ENCODE measurements around the gene ZBTB20.

ZBTB20 gene

DNA sequence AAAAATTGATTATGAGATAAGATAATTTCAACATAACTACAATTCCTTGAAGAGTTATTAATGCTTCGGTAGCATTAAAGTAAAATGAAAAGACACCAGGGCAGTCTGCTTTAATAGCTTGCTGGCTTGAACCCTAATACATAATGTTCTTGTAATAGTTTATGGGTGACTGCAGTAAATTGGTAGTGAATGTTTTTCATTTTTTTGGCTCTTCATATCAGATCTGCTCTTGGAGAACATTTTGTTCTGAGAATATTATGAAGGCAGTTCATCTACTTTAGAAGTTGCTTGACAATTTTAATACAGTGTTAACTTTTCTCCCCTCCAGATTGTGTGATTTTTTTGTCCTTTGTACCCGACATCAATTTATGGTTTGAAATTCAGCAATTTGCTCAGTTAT, 128.4 kb downstream of the ZBTB20 start:
- no peak for DNase-seq

DNA sequence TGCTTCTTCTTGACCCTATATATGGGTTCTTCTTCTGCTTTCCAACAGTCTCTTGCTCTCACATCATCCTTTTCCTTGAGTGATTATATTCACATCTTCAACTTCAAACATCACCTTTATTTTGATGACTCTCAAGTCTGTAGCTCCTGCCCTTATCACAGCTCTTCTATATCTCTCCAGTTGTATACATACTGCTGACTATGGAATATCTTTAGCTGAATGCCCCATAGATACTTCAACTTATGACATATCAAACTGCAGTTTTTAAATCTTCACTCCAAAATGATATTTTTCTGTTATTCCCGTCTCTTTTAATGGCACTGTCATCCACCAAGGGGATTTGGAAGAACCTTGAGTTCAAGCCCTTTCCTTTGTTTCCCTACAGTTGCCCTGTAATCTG, 139.1 kb downstream of the ZBTB20 start:
- no peak for DNase-seq

DNA sequence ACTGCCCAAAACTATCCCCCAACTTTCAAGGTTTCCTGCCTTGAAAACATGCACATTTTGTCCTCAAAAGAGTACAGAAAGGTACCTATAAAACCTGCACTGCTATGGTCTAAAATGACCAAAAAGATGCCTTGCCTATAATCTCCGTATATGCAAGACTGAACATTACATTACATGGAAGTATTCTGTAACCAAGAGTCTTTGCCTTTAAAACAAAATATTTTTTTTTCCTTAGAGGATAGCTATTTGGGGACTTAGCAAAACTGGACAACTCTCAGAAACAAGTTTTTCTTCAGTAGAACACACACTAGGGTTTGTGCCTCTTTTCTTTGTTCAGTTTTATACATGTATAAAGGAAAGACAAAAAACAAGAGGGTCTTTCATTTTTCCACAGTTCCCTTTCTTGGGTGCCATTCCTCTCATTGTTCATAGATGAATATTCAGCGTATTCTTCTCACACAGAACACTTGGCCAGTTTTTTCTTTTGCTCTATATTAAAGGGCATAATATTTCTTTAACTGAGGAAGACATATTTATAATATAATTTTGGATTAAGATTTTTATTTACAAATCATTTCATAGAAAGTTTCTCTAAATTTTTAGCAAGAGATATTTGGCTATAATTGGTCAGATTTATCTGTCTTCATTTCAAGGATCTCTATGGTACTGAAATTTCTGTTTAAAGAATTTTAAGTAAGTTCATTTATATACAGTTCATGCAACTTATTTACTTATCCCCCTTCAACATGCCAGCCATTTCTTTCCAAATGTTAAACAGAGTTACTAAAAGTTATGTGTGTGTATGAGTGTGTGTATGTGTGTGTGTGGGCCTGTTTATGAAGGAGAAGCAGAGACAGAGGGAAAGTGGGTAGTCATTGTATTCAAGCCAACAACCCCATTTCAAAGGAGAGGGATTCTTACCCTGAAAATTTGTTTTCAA, 142.6 kb downstream of the ZBTB20 start:
- DNase-seq: no peak

DNA sequence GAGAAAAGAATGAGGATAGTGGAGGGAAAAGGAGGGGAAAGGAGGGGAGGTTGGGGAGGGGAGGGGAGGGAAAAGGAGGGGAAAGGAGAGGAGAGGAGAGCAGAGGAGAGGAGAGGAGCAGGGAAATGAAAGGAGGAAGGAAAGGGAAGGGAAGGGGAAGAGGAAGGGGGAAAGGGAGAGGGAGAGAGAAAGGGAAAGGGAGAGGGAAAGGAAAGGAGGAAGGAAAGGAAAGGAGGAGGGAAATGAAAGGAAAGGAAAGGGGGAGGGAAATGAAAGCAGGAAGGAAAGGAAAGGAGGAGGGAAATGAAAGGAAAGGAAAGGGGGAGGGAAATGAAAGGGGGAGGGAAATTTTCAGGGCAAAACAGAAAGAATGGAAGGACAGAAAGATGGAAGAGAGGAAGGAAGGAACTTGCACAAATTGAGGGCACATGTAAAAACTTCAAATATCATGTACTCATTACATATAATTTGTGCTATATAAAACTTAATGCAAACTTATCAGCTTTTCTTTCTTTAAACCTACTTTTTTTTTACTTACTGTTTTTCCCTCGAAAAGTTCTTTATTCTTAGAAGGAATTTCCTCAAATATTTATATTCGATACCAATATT, 148.0 kb downstream of the ZBTB20 start:
- DNase-seq: no peak

DNA sequence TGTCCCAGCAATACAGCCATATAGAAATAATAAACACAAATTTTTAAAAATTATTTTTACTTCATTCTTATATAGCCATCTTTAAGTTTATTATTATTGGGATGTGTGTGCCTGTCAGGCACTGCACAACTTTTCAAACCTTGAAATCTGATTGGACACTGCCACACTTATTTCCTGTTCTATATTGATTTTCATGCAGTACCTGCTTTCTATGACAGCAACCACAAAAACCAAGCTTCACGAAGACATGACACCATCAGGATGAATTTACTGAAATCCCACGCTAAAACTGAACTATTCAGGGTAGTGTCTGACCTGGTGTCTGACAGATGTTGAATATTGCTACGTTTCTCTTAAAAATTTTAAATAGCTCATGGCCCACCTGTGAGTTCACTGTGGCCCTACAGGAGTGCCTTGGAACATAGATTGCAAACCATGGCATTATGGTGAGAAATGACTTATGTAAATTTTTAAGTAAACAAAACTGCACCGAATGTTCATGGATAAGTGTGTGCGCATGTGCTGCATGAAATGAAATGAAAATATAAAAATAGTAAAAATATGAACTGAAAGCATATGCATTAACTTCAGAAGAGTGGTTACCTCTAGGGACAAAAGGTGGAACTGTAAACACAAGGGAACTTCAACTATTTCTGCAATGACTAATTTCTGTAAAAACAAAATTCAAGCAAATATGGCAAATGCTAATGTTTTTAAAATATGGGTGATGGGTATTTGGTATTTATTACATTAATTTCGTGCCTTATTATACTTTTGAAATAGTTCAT, 152.3 kb downstream of the ZBTB20 start:
- no peak for DNase-seq

DNA sequence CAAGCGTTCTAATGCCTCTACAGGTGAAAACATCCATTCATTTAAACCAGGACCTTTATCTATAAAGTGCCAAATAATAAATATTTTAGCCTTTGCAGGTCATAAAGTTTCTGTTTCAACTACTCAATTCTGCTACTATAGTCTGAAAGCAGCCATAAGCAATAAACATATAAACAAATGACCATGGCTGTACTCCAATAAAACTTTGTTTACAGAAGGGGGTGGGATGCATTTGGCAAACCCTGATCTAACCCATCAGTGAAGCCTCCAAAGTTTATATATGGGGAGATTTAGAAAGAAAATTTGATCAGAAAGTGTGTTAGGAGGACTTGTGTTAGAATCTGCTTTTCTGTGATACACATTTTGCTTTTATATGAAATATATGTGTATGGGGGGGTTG, 161.3 kb downstream of the ZBTB20 start:
- no peak for DNase-seq

DNA sequence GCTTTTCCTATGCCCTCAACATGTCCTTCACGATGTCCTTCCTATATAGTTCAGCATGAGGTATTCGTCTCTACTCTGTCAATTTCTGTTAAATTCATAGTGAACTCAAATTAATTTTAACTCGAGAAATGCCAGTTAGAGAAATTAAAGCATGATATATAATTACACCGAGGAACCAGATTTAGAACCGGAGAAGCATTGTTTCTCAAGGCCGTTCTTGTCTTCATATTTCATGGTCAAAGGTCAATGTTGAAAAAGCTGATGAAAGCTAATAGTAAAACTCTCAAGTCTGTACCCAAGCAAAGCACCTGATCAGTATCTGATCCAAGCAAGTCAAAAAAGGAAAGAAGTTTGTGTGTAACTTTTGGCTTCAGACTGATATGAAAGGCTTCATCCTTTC, 163.8 kb downstream of the ZBTB20 start:
- no peak for DNase-seq

DNA sequence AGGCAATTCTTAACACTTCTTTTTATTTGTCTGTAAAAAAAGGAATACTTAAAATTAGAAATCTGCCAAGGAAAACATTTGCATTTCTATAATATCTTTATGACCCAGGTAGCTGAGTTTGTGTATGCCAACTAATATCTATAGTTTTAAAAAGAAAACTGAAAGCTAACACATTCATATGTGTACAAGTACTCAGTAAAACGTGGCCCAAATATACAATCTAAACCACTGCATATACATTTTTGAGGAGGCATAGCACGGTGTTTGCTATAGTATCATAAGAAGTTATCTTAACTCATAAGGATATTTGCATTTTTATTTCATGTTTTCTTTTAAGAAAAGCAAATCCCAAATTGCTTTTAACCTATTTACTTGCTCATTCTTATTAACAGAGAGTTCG, 172.7 kb downstream of the ZBTB20 start:
- no peak for DNase-seq

DNA sequence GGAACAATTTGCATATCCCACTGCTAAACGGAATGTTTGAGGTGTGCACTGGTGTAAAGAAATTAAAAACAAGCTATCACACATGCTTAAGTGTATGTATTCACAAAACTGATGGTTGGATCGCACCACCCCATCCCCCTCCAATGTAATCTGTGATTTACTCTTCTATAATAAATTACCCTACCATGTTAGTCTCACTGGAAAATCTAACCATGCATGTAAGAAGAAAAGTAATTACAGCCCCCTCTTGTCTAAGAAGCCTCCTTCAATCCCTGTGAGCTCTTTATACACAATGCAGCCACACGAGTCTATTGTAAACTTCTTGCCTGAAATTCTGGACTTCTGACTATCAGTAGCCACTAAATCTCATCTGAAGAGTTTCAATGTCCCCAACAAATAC, 173.6 kb downstream of the ZBTB20 start:
- no peak for DNase-seq

DNA sequence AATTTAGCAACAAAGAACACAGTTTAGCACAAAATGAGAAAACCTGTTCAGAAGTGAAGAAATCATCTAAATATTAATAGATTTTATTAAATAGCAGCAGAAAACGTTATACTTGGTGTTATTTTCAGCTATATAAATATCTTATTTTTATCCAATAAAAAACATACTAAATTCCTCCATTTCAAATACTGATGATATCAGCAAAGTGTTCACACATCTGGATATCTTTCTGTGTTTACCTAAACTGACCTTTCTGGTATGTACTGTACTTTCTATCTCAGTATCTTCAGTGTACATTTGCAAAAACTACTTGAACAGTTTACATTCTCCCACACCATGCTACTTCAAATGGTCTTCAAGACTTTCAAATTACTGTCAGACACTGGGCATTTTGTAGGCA, 179.9 kb downstream of the ZBTB20 start:
- no peak for DNase-seq

DNA sequence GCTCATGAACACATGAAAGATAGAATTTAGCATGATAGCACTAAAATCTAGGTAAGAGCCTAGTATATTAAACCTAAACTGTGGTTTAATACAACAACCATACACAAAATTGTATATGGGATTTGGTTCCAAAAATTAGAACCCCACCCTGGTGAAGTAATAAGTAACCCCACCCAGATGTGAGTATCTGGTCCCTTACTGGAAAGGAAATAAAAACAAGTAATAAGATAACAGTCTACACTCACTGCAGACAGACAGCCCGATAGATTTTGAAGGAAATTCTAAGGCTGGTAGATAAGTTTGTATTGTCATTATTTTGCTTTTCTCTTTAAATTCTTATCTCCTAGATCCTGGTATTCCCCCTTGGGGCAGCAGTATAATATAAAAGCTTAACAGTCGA, 184.9 kb downstream of the ZBTB20 start:
- no peak for DNase-seq

DNA sequence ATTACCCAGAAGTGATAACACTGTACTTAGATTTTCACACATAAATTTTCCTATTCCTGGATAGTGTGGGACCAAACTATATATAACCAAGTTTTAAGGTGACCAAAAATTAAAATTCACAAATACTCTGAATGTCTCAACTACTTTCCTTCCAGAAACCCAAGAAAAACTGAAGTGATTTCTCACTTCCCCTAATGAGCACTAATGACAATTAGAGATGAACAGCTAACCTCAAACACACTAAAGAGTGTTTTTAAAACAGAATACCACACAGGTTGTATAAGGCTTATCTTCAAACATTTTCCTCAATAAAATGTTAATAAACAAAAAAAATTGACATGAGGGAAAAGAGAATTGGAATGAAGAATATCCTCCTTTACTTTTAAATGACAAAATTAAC, 188.2 kb downstream of the ZBTB20 start:
- no peak for DNase-seq

DNA sequence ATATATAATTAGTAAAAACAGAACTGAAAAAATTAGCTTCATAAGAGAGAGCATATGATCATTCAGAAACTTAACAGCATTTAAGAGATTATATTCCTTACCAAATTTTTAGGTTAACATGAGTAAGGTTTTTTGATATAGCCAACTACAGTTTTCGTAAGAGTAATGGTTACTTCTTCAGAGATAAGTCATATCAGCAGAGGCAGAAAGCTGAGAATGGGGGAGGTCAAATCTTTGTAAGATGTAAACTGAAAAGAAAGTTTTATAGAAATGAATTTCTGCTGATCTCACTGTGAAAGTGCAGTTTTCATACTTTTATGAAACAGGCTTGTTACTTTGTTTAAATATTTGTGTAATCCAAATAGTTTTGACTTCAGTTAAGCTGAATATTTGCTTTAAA, 193.3 kb downstream of the ZBTB20 start:
- DNase-seq: no peak

DNA sequence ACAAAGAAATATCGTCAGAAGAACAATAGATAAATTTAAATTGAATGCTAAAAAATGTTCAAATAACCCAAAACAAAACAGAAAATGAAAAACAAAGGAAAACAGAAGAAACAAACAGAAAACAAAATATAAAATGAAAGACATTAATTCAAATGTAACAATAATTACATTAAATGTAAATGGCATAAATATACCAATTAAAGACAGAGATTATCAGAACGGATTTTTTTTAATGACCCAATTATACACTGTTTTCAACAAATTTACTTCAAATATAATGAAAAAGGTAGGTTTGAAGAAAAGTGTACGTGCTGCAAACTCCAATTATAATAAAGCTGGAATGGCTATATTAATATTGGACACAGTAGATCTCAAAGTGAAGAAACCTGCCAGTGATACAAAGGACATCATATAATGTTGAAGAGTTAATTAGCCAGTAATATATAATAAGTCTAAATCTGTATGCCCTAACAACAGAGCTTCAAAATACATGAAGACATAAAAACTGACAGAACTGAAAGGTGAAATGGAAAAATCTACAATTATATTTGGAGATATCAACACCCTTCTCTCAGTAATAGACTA, 193.8 kb downstream of the ZBTB20 start:
- DNase-seq: no peak

DNA sequence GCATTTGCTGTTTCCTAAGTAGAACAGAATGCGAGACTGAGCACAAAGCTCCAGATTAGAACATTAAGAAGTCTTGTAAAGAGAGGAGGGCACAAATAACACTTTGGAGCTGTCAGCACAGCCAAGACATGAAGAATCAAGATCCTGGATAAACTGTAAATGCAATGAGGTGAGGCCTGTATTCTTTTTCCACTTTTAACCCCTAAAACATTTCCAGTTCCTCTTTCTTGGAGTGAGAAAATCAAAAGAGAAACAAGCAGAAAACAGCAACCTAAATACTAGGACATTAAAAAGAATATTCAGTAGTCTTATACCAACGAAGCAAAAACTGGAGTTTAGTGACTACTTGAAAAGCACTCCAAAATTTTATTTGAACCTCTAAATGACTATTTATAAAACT, 204.3 kb downstream of the ZBTB20 start:
- no peak for DNase-seq

DNA sequence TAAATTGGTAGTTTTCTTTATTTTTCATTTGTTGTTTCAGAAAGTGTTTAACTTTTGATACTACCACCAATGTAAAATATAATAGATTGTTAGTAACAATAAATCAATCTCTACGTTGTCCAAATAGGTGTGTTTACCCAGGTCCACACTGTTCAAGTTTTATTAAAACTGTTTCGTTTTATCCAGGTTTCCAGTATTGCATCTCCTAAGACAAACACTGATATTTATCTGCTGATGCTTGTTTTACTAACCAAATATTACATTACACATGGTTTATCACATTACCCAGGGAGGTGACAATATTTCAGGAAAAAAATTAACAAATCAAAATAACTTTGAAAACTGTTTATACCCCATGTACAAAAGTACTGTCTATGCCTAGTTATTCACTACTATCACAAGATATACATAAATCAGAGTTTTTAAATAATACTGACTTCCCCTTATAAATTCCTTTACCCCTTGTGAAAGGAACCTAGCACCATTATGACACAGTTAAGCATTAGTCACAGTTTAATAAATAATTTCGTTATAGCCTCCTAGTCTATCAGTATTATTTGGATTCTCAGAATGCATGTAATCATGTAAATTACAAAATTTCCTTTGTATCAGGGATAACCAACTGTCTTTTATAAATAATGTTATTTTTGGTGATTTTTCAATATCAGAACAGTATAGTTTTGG, 205.3 kb downstream of the ZBTB20 start:
- no peak for DNase-seq

DNA sequence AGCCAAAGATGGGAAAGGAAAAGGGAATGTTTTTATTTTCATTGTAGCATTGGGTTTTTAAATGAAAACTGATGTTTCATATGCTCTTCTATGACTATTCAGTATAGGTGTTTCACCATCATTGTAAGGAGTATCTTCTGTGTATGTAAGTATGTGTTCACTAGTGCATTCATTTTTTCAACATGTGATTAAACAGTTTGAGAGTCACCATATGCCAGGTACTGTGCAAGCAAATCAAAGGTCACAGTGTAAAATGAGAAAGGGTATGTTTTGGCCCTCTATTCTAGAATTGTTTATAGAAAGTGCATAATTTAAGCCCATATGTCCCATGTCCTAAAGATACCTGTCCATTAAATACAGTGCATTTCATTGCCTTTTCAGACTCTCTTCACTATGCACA, 207.2 kb downstream of the ZBTB20 start:
- no peak for DNase-seq

DNA sequence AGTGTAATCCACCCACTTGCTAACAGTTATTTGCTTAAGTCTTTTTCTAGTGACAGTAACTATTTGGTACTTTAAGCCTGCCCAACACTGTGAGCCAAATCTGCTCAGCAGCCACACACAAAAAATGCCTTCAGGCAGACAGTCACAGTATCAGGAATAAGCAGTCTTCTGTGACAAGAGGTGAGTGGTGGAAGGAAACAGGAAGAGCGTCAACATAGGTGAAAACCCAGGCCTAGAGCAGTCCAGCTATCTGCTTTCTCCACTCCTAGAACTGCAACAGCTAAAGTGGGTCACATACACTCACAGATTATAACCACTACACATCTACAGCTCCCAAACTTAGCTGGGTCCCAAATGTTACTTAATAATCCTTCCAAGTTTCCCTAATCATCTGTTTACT, 213.7 kb downstream of the ZBTB20 start:
- no peak for DNase-seq

DNA sequence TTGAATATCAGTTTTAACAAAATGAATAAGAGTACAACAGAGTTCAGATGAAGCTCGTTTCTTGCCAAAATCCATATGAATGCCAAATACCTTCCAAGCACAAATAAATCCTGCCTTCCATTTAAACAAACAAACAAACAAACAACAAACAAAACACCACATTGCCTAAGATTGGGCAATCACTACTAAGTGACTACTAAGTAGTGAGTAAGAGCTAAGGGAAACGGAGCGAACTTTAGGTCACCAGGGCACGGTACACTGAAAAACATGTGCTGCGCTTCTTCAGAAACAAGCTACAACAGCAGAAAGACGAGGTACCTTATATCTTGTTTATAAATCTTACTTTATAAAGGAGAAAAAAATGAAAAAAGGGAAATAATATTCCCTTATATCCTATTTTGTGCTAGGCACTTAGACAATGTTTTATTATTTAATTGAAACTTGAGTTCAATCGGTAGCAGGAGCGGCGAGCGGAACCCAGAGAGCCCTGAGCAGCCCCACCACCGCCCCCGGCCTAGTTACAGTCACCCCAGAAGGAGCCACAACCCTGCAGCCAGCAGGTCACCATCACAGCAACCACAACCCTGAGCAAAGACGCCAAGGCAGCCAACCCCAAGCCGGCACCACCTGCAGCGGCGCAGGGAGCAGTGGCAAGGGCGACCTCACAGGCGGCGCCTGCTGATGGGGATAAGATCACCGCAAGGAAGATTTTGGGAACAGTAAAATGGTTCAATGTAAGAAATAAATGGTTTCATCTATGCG, 216.9 kb downstream of the ZBTB20 start:
- no peak for DNase-seq

DNA sequence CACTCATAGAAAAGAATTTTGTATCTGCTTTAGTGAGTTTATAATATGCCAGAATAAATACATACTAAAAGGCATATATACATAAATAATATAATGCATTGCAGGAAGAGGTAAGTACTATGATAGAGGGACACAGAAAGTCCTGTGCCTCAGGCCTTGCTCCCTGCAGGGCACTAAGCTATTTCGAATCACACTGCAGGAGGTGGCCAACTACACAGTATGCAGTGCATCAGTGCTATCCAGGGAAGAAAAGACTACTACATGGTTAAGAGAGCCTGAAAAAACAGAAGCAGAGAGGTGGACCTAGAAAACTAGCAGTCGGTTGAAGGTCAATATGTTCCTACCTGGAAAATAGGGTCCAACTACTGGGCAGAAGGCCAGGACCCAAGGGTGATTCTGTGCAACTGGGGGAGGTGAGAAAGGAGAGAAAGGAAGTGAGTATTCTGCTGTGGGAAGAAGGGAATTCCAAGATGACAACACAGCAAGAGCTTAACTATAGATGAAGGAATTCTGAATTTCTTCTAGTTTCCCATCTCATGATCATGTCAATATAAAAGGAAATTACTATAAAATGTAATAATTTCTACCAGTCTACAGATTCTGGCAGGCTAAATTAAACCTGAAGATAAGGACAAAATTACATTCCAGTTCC, 218.0 kb downstream of the ZBTB20 start:
- no peak for DNase-seq

DNA sequence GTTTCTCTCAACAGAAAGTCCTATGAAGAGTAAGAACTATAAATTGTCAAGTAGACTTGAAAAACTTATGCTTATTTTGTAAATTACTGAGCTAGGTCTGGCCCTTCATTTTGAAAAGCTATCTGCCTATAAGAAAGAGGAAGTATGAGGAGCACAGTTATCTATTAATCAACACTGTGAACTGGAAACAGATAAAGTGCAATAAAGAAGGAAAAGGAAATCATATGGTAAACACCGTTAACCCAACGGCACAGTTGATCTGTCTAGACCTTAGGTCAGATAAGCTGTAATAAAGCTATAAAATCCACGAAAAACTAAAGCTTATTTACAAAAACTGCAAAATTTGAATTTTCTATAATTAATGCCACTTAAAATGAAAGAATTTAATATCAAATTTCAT, 242.5 kb downstream of the ZBTB20 start:
- DNase-seq: no peak

DNA sequence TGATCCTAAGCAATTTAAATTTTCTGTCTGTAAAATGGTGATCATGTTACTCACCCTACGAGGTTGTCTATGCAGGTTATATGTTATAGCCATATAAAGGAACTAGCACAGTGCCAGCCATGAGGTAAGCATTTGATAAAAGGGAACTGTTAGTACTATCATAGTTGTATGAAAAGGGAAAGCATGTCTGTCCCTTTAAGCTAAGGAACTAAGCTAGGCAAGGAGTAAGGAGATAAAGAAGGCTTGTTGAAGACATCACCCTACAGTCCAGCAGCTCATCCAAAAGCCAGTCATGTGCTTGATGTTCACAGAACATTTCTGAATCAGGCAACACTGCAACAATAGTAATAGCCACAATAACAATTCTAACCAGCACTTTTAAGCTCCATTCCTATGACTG, 243.9 kb downstream of the ZBTB20 start:
- no peak for DNase-seq
